Left lobe of liver (tissue), 2 donors: ENCODE results near the gene GNG8. TPM values are rescaled to one million over a fixed set of nuclear protein-coding genes. Genes with fewer than 3 reads are reported as not detected.

Experiments
- ATAC-seq: fragments of 200-7000 bp; cut with Tn5 transposase; one replicate; pipeline ENCODE4 v1.9.1; 2020; ENCODE audit warnings: mild to moderate bottlenecking, moderate library complexity
- DNase-seq: peaks from one replicate; pipeline ENCODE4 v3.0.0-alpha.2; 2020; ENCODE audit warnings: low spot score
- total RNA-seq: library from RNA; stranded (reverse); gene quantifications from one replicate; pipeline ENCODE4 v1.2.1, GENCODE V29; 2021
- donor health status: DM: no; HTN: no; CAD: no; lungs with moderate emphysema.
- donor health status: DM: no; HTN: yes; CAD: no.

GNG8 gene
- total RNA-seq, 1 donor from 2014 or later, result not detected

DNA sequence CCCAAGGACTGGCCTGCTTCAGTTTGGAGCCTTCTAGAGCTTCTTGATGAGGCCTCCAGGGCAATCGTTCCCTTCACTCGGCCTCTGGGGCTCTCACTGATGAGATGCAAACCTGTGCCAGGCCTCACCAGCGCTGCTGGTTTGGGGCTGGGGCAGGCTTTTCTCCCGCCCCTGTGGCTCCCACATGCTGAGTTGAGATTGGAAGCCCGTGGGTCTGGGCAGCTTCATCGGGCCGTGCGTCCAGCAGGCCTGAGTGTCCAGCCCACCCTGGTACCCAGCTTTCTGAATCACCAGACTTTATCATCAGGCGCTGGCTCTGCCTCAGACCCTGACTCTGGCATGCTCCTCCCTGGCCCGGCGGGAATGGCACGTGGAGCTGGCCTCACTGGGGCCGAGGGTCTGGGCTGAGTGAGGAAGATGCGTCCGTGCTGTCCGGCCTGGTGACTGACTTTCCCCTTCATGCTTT, 30.6 kb downstream of the GNG8 start:
- DNase-seq (no peak), ATAC-seq (no peak)

DNA sequence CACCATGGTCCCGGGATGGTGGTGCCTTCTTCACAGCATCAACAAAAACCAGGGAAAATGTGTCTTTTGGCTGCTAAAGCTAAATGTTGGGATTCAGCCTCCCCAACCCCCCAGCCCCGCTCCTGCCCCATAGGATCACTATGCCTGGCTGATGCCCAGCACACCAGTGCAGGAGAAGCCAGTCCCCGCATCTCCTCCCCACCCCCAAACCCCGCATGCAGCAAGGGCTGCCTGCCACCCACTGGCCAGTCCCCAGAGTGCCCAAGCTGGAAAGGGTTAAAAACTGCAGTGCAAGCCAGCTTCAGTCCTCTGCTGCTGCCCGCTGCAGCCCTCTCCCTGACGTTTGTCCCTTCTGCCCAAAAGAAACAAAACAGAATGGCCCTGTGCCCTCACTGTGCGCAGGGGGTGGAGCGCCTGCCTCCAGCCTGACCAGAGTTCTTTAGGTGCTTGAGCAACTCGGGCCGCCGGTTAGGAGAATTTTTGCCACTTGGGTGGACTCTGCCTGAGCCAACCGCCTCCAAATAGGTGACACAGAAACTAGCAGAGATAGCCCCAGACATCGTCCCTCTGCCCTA, 31.1 kb downstream of the GNG8 start:
- ATAC-seq, result peak; percentile 57
- DNase-seq, result peak; percentile 87

DNA sequence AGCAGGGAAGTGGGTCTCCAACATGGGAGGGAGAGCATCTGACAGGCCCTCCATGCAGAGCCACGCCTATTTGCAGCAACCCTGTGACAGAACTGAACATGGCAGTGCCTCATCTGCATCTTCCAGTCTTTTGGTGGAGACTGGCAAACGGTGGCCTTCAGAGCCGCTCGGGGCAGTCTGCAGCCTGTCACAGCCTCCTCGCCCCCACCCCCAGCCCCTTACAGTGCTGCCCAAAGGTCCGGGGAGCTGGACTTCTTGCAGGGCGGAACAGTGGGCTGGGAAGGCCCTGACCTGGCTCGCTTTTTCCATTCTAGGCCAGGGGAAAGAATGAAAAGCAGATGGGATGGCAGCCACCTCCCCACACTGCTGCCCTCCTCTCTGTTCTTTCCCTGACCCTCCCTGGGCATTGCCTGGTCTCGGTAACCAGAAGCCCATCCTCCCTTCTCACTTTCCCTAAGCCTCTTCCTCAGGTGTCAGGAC, 32.2 kb downstream of the GNG8 start:
- DNase-seq (no peak), ATAC-seq (no peak)

DNA sequence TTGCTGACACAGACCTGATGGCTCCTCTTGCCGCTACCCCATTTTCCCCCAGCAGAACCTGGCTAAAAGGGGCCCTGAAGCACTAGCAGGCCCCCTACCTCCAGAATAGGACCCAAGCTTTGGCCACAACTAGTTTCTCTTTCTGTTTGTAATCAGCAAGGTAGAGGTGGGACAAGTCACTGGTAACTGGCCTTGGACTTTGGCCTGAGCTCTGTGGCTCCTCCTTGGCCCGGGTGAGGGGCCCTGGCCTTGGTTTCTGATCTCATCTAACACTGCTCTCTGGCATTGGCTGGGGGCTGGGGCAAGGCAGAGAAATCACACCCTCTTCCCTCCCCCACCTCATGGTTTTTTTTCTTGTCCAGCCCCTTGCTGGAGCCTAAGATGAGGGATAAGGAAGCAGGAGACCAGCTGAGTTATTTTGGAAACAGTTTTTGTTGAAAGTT, 32.8 kb downstream of the GNG8 start:
- peak; percentile 72 for DNase-seq
- peak; percentile 6 for ATAC-seq

DNA sequence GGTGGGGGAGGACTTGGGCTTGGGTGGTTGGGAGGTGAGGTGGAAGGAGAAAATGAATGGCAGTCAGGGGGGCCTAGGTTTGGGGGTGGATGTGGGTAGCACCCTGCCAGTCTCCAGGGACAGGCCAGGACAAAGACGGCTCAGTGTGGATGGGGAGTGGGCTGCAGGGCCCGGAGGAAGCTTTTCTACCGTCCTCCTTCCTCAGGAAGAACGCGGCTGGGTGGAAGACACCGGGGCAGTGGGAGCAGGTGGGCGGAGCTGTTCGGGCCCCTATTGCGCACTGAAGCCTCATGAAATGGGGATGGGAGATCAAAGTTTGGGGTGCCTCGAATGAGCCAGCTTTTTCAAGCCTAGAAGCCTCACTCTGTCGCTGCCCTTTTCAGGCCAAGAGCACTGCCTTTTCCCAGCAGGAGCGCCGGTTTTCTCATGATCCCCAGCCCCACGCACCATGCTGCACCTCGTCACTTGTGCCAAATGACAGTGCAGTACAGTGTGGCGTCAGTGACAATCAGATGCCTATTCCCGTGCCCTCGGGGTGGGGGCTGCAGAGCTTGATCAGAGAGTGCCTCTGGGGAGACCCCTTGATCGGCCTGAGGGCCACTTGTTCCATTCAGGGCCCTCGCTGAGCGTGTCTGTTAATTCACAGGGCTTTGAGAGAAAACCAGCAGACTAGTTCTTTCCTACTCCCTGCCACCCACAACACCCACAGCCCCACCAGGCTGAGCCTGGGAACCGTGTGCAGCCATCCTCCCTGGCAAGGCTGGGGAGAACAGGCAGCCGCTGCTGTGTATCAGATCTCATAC, 33.4 kb downstream of the GNG8 start:
- no peak for DNase-seq
- ATAC-seq, result peak; percentile 1

DNA sequence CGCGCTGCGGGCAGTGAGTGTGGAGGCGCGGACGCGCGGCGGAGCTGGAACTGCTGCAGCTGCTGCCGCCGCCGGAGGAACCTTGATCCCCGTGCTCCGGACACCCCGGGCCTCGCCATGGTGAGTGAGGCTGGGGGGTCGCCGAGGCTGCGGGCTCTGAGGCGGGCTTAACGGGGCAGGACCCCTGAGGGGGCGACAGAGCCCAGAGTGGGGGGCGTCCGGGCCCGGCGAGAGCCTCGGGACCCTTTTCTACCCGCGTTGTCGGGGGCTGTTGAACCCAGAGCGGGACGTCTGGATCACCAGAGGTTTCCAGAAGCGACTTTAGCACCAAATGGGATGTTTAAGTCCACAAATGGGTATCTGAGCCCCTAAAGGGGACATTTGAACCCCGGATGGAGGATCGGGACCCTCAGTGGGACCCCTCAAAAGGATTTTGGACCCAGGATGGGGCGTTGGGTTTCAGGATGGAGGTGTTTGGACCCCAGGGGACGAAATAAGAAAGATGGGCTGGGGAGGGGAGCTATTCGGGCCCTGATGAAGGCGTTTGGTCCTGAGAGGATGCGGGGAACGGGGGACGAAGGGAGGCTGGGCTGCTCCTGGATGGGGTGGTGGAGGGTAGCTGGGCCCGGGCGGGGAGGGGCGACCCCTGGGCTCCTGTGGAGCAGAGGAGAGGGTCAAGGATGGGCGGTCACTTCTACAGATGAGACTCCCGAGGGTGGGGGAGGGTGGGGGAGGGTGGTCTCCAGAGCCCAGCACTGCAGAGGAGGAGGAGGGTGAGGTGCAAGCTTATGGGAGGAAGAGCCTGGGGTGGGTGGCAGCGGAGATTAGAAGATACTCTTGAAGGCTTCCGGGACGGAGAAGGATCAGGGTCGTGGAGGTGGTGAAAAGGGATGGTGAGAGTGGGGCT, 34.4 kb downstream of the GNG8 start, which contains the start of gene CALM3:
Gene CALM3 (plus strand): TSS at position 13 of the 907 bp plus-strand sequence. CDS start 105 bp downstream, at position 118.
- DNase-seq (peak; percentile 46), ATAC-seq (no peak)

DNA sequence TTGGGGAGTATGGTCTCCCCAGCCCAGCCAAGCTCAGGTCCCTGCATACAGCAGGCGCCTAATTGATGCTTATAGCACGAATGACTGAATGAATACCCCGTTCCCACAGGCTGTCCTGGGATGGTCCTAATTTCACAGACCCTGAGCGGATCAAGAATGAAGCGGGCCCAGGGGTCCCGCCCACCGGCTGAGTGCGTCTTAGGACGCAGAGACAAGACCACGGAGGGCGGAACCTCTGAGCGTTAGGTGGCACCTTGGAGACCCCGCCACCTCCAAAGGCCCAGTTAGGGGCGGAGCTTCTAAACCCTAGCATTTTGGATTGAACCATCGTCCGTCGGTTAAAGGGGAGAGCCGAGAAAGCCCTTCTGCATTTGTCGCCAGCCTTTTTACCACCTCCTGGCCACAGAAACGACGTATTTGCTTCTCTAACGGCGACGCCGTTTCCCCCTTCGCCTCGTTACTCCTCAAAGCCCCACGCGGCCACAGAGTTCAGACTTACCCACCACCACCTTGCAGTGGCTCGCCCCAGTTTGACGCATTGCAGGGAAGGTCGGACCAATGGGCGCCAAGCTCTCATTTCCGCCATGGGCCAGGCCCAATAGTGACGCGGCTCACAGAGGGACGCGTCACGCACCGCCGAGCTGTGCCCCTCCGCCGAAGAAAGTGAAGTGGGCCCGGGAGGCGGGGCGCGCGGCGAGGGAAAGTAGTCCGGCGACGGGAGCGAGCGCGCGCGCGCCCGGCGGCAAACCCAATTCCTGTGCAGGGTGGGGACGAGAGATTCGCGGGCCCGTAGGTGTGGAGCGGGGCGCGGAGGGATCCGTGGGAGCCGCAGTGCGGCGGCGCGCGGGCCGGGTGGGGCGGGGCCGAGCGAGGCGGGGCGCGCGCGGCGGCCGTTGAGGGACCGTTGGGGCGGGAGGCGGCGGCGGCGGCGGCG, 35.4 kb downstream of the GNG8 start:
- ATAC-seq, result peak; percentile 79

DNA sequence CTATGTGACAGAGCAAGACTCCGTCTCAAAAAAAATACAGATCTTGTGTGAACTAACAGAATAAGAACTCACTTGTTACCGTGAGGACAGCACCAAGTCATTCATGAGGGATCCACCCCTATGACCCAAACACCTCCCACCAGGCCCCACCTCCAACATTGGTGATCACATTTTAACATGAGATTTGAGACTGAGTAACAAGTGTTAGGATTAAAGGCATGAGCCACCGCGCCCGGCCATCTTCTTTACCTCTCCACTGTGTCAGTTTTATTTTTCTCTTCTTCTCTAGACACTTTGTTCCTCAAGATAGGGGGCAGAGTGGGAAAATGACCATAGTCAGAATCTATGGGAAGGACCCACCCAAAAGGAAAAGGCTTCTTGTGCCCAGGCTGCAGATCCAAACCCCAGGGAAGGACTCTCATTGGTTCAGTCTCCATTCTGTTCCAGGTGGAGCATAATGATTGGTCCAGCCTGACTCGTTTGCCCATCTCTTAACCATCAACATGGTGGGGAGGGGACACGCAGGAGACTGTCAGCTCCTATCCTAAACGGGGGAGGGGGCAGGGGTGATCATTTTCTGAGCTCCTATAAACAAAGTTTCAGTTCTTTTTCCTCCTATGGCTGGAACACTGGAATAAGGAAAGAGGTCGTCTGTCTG, 36.2 kb downstream of the GNG8 start:
- no peak for DNase-seq
- ATAC-seq, result no peak

More for the DNA sequence above, 35.4 kb downstream of the GNG8 start:
- DNase-seq, result peak; percentile 98

DNA sequence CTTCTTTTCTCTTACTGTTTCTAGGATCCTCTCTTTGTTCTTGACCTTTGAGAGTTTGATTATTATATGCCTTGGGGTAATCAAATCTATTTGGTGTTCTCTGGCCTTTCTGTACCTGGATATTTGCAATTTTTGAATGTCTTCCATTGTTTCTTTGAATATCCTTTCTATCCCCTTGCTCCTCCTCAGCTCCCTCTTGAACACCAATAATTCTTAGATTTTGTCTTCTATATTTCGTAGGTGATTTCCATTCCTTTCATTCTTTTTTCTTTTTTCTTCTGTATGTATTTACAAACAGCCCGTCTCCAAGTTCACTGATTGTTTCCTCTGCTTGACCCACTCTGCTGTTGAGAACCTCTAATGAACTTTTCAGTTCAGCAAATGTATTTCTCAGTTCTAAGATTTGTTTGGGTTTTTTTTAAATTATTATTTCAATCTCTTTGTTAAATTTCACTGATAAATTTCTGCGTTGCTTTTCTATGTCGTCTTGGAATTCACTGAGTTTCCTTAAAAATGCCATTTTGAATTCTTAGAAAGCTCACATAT, 37.6 kb downstream of the GNG8 start:
- no peak for ATAC-seq

DNA sequence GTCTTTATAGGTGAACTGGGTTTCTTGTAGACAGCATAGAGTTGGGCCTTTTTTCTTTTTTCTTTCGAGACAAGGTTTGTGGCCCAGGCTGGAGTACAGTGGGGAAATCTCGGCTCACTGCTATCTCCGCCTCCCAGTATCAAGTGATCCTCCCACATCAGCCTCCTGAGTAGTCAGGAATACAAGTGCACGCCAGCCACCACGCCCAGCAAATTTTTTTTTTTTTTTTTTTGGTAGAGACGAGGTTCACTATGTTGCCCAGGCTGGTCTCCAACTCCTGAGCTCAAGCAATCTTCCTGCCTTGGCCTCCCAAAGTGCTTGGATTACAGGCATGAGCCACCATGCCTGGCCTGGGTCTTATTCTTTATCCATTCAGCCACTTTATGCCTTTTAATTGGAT, 40.0 kb downstream of the GNG8 start:
- ATAC-seq (no peak), DNase-seq (no peak)

More for the DNA sequence above, 37.6 kb downstream of the GNG8 start:
- DNase-seq, result no peak

DNA sequence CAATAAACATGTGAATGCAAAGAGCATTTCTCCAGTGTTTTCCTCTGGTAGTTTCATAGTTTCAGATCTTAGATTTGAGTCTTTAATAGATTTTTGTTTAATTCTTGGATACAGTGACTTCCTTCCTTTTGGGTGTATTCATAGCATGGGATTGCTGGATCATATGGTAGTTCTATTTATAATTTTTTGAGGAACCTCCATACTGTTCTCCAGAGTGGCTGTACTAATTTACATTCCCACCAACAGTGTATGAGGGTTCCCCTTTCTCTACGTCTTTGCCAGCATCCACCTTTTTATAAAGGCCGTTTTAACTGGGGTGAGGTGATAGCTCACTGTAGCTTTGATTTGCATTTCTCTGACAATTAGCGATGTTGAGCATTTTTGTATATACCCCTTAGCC, 44.1 kb downstream of the GNG8 start:
- DNase-seq, result no peak

DNA sequence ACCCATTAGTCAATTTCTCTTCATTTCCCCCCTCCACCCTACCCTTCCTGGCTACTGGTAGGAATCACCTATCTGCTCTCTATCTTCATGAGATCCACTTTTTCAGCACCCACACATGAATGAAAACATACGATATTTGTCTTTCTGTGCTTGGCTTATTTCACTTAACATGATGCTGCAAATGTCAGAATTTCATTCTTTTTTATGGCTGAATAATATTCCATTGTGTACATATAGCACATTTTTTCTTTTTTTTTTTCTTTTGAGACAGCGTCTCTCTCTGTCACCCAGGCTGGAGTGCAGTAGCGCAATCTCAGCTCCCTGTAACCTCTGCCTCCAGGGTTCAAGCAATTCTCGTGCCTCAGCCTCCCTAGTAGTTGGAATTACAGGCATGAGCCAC, 44.7 kb downstream of the GNG8 start:
- DNase-seq (no peak), ATAC-seq (no peak)

More for the DNA sequence above, 44.1 kb downstream of the GNG8 start:
- ATAC-seq, result no peak

DNA sequence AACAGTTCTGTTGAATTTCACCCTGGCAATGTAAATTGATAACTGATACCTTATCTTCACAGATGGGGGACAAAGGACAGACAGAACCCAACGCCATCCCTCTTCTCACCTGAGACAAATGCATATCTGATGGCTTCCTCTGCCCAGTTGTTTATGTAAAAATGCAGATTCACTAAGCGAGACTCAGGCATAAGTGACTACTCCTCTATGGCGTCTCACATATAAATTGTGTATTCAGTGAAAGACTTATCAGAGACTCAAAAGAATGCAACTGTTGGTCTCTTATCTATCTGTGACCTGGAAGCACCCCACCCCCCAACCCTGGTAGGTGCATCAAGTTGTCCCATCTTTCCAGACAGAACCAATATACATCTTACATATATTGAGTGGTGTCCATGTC, 48.1 kb downstream of the GNG8 start:
- ATAC-seq (no peak), DNase-seq (no peak)

DNA sequence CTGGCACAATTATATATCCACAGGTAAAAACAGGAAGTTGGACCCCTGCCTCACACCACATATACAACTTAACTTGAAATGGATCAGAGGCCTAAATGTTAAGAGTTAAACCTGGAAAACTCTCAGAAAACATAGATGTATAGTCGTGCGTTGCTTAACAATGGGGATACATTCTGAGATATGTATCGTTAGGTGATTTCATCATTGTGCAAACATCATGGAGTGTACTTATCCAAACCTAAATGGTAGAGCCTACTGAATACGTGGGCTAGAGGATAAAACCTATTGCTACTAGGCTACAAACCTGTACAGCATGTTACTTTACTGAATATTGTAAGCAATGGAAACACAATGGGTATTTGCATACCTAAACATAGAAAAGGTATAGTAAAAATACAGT, 49.7 kb downstream of the GNG8 start:
- no peak for ATAC-seq
- DNase-seq, result no peak

DNA sequence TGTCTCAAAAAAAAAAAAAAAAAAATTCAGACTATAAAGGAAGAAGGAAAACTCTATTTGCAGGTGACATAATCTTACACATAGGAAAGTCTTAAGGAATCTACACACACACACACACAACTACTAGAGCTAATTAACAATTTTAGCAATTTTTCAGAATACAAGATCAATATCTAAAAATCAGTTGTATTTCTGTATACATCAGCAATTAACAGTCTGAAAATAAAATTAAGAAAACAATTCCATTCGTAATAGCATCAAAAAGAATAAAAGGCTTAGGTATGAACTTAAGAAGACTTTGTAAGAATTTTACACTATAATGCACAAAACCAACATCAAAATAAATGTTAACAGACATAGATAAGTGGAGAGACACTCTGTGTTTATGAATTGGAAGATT, 50.5 kb downstream of the GNG8 start:
- ATAC-seq (no peak), DNase-seq (no peak)
